GM12878 (cell line): ENCODE measurements around the gene GALNT15. TPM values are rescaled to one million over a fixed set of nuclear protein-coding genes. Genes with fewer than 3 reads are reported as not detected.
A peak's percentile ranks its signal among the peaks of the same experiment; 100 is the strongest.

Source experiments
- DPF2 ChIP-seq: fragments of 450-650 bp; IDR thresholded peaks from 2 replicates; pipeline ENCODE4 v1.6.1; 2017; ENCODE audit warnings: mild to moderate bottlenecking
- ESRRA ChIP-seq: IDR thresholded peaks from 2 replicates; pipeline ENCODE4 v1.6.1; 2012; ENCODE audit warnings: mild to moderate bottlenecking, low read length, improper control_type of control experiment
- HDGF ChIP-seq: fragments of 450-650 bp; IDR thresholded peaks from 2 replicates; pipeline ENCODE4 v1.6.1; 2016; ENCODE audit warnings: antibody characterized with exemption
- IKZF1 ChIP-seq: fragments of 450-650 bp; conservative IDR thresholded peaks from 2 replicates; pipeline ENCODE4 v1.6.1; 2017; ENCODE audit warnings: antibody characterized with exemption, mild to moderate bottlenecking
- MXI1 ChIP-seq: fragments of 150-350 bp; IDR thresholded peaks from 2 replicates; pipeline ENCODE4 v1.6.1; 2011; ENCODE audit warnings: low read depth, mild to moderate bottlenecking, inconsistent platforms, low read length, improper control_type of control experiment
- NR2F1 ChIP-seq: fragments of 450-650 bp; conservative IDR thresholded peaks from 2 replicates; pipeline ENCODE4 v1.6.1; 2017; ENCODE audit warnings: mild to moderate bottlenecking
- POLR2AphosphoS5 ChIP-seq: IDR thresholded peaks from 2 replicates; pipeline ENCODE4 v1.6.1; 2011; ENCODE audit warnings: mild to moderate bottlenecking, low read length, inconsistent platforms
- RUNX3 ChIP-seq: IDR thresholded peaks from 2 replicates; pipeline ENCODE4 v1.6.1; 2012; ENCODE audit warnings: low read length, inconsistent platforms
- SMAD5 ChIP-seq: IDR thresholded peaks from 2 replicates; pipeline ENCODE4 v1.6.1; 2016; ENCODE audit warnings: antibody characterized with exemption, low read depth
- SPI1 ChIP-seq: IDR thresholded peaks from 2 replicates; pipeline ENCODE4 v1.6.1; 2011; ENCODE audit warnings: low read depth, mild to moderate bottlenecking, low read length, moderate library complexity, borderline replicate concordance; ENCODE audit not compliant: insufficient read depth
- WRNIP1 ChIP-seq: IDR thresholded peaks from 2 replicates; pipeline ENCODE4 v1.6.1; 2011; ENCODE audit warnings: low read depth, low read length, improper control_type of control experiment, borderline replicate concordance
- YBX1 ChIP-seq: fragments of 450-650 bp; IDR thresholded peaks from 2 replicates; pipeline ENCODE4 v1.6.1; 2016; ENCODE audit warnings: antibody characterized with exemption
- ZNF207 ChIP-seq: fragments of 450-650 bp; IDR thresholded peaks from 2 replicates; pipeline ENCODE4 v1.6.1; 2014; ENCODE audit warnings: antibody characterized with exemption, mild to moderate bottlenecking, borderline replicate concordance
- ZNF622 ChIP-seq: fragments of 450-650 bp; IDR thresholded peaks from 2 replicates; pipeline ENCODE4 v1.6.1; 2017; ENCODE audit warnings: mild to moderate bottlenecking, inconsistent platforms
- polyA plus RNA-seq, 11 experiments: library from polyadenylated mRNA; depleted of rRNA in 4 of 11; unstranded in 6 of 11; stranded (reverse) in 5 of 11; fragments of >200 nt; fragmentation: Nextera tagmentation in 4 of 11; fragmentation: Illumina TruSeq in 1 of 11; extraction: Ambion mirVana in 4 of 11; extraction: Trizol in 1 of 11; gene quantifications; 1 replicate in 1 of 11; 2 replicates in 10 of 11; pipeline versions ENCODE4 v1.2.1 to v1.2.3, GENCODE V29; 2011 to 2016; ENCODE audit warnings: inconsistent platforms in 2 of 11, missing spikeins in 2 of 11, low read depth in 1 of 11
- total RNA-seq, 4 experiments: library from RNA; depleted of rRNA in 3 of 4; stranded (reverse); fragments of >200 nt in 3 of 4; fragmentation: Illumina TruSeq in 1 of 4; extraction: Trizol in 1 of 4; gene quantifications; 2 replicates each; pipeline versions ENCODE4 v1.2.1 to v1.2.3, GENCODE V29; 2013 to 2021
- TF ChIP-seq, protein P1 (sequence below): fragments of 450-650 bp; IDR thresholded peaks from 2 replicates; pipeline ENCODE4 v1.6.1; 2018; ENCODE audit warnings: borderline replicate concordance, mild to moderate bottlenecking; ENCODE audit not compliant: partially characterized antibody
- TF ChIP-seq, protein P2 (sequence below): fragments of 450-650 bp; formaldehyde crosslinking; IDR thresholded peaks from 2 replicates; pipeline ENCODE4 v1.4.0; 2020; ENCODE audit warnings: mild to moderate bottlenecking, moderate library complexity
- TF ChIP-seq, protein P3 (sequence below): fragments of 450-650 bp; IDR thresholded peaks from 2 replicates; pipeline ENCODE4 v1.6.1; 2016; ENCODE audit warnings: mild to moderate bottlenecking
- TF ChIP-seq, protein P4 (sequence below): IDR thresholded peaks from 2 replicates; pipeline ENCODE4 v1.6.1; 2012; ENCODE audit warnings: low read length, inconsistent platforms

Gene GALNT15
- total and polyA plus RNA-seq, 10 of the 15 experiments (the other 5 are each of a cell fraction or from before 2014, with no cell fraction given), result 0.03 to 0.05 TPM; not detected in 8

DNA sequence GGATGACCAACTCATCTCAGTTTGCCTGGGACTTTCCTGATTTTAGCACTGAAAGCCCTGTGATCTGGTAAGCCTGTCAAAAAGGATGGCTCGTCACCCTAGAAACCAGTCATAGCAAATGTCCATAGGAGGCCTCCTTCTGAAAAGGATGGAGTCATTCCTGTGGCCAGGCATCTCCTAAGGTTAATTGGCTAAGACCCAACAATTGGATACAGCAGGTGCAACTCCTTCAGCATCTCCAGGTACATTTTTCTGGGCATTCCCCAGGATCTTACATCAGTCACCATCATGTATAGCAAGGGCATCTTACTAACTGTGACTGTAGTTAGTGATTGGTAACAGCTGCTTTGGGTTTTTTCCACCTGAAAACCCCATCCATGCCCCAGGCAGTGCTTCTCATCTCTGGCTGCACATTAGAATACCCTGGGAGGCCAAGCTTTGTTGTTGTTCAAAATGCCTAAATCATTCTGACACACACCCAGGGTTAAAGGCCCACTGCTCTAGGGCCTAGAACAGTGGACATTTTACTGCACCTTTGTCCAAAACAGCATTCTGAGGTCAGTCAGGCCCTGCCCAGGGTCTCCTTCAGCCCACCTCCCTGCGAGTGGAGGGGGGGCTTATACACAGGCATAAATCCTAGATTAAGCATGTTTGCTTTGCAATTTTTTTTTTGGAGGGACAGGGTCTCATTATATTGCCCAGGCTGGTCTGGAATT, 28.3 kb upstream of the GALNT15 start (continued):
- TF ChIP-seq NR2F1 (no peak), POLR2AphosphoS5 (no peak), DPF2 (no peak), WRNIP1 (no peak), SPI1 (no peak), YBX1 (no peak), ESRRA (no peak), RUNX3 (peak; percentile 51), ZNF207 (no peak), IKZF1 (peak; percentile 64; the same call in 1 of the 2 replicates), HDGF (no peak), ZNF622 (no peak), MXI1 (no peak), SMAD5 (no peak)
- TF ChIP-seq, protein P1, sequence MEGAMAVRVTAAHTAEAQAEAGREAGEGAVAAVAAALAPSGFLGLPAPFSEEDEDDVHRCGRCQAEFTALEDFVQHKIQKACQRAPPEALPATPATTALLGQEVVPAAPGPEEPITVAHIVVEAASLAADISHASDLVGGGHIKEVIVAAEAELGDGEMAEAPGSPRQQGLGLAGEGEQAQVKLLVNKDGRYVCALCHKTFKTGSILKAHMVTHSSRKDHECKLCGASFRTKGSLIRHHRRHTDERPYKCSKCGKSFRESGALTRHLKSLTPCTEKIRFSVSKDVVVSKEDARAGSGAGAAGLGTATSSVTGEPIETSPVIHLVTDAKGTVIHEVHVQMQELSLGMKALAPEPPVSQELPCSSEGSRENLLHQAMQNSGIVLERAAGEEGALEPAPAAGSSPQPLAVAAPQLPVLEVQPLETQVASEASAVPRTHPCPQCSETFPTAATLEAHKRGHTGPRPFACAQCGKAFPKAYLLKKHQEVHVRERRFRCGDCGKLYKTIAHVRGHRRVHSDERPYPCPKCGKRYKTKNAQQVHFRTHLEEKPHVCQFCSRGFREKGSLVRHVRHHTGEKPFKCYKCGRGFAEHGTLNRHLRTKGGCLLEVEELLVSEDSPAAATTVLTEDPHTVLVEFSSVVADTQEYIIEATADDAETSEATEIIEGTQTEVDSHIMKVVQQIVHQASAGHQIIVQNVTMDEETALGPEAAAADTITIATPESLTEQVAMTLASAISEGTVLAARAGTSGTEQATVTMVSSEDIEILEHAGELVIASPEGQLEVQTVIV, result no peak
- TF ChIP-seq, protein P2, sequence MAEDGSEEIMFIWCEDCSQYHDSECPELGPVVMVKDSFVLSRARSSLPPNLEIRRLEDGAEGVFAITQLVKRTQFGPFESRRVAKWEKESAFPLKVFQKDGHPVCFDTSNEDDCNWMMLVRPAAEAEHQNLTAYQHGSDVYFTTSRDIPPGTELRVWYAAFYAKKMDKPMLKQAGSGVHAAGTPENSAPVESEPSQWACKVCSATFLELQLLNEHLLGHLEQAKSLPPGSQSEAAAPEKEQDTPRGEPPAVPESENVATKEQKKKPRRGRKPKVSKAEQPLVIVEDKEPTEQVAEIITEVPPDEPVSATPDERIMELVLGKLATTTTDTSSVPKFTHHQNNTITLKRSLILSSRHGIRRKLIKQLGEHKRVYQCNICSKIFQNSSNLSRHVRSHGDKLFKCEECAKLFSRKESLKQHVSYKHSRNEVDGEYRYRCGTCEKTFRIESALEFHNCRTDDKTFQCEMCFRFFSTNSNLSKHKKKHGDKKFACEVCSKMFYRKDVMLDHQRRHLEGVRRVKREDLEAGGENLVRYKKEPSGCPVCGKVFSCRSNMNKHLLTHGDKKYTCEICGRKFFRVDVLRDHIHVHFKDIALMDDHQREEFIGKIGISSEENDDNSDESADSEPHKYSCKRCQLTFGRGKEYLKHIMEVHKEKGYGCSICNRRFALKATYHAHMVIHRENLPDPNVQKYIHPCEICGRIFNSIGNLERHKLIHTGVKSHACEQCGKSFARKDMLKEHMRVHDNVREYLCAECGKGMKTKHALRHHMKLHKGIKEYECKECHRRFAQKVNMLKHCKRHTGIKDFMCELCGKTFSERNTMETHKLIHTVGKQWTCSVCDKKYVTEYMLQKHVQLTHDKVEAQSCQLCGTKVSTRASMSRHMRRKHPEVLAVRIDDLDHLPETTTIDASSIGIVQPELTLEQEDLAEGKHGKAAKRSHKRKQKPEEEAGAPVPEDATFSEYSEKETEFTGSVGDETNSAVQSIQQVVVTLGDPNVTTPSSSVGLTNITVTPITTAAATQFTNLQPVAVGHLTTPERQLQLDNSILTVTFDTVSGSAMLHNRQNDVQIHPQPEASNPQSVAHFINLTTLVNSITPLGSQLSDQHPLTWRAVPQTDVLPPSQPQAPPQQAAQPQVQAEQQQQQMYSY, result no peak
- TF ChIP-seq, protein P3, sequence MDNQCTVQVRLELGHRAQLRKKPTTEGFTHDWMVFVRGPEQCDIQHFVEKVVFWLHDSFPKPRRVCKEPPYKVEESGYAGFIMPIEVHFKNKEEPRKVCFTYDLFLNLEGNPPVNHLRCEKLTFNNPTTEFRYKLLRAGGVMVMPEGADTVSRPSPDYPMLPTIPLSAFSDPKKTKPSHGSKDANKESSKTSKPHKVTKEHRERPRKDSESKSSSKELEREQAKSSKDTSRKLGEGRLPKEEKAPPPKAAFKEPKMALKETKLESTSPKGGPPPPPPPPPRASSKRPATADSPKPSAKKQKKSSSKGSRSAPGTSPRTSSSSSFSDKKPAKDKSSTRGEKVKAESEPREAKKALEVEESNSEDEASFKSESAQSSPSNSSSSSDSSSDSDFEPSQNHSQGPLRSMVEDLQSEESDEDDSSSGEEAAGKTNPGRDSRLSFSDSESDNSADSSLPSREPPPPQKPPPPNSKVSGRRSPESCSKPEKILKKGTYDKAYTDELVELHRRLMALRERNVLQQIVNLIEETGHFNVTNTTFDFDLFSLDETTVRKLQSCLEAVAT, result no peak
- TF ChIP-seq, protein P4, sequence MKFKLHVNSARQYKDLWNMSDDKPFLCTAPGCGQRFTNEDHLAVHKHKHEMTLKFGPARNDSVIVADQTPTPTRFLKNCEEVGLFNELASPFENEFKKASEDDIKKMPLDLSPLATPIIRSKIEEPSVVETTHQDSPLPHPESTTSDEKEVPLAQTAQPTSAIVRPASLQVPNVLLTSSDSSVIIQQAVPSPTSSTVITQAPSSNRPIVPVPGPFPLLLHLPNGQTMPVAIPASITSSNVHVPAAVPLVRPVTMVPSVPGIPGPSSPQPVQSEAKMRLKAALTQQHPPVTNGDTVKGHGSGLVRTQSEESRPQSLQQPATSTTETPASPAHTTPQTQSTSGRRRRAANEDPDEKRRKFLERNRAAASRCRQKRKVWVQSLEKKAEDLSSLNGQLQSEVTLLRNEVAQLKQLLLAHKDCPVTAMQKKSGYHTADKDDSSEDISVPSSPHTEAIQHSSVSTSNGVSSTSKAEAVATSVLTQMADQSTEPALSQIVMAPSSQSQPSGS, result peak; percentile 54
